Kidney epithelial cell (primary cell): ENCODE data around the gene TINAG. TPM values are rescaled to one million over a fixed set of nuclear protein-coding genes. Genes with fewer than 3 reads are reported as not detected.

Experiments used
- DNase-seq: peaks from one replicate; pipeline ENCODE4 v3.0.0-alpha.2; 2010; ENCODE audit warnings: low read depth
- H3K27me3 ChIP-seq: 2 replicates; pipeline ENCODE4 v1.6.0; 2011; ENCODE audit warnings: low read length; ENCODE audit not compliant: control insufficient read depth, insufficient read depth
- H3K36me3 ChIP-seq: 2 replicates; pipeline ENCODE4 v1.5.1; 2011; ENCODE audit warnings: low read length; ENCODE audit not compliant: control insufficient read depth, insufficient read depth
- H3K4me3 ChIP-seq: 2 replicates; pipeline ENCODE4 v1.5.1; 2011; ENCODE audit warnings: low read depth, mild to moderate bottlenecking, control low read depth, low read length
- CTCF ChIP-seq: IDR thresholded peaks from 2 replicates; pipeline ENCODE4 v1.5.1; 2011; ENCODE audit warnings: mild to moderate bottlenecking, moderate library complexity, low read length, control low read depth, inconsistent platforms; ENCODE audit not compliant: insufficient read depth, poor library complexity, severe bottlenecking
- total RNA-seq: library from RNA; depleted of rRNA; stranded (reverse); fragments of >200 nt; gene quantifications from 2 replicates; pipeline ENCODE4 v1.2.3, GENCODE V29; 2015

The TINAG gene
- total RNA-seq, 1 donor from 2014 or later: 1.3 TPM

- no peak for DNase-seq
- no peak for TF ChIP-seq CTCF
- Histone ChIP-seq H3K36me3 (no peaks in the 10 kb centered on the region), H3K27me3 (no peaks in the 10 kb centered on the region), H3K4me3 (no peak overlapping the region)
Observed at GRCh38 chr6:54353975-54354374, 45.7 kb downstream of the TINAG start.

- TF ChIP-seq CTCF: no peak
- no peak for DNase-seq
- Histone ChIP-seq H3K27me3 (no peaks in the 10 kb centered on the region), H3K36me3 (no peaks in the 10 kb centered on the region), H3K4me3 (no peak overlapping the region)
Observed at GRCh38 chr6:54354608-54355007, 46.4 kb downstream of the TINAG start.

- no peak overlapping the region for H3K4me3 ChIP-seq
- H3K27me3 ChIP-seq: no peaks in the 10 kb centered on the region
- no peak for TF ChIP-seq CTCF
- H3K36me3 ChIP-seq: no peaks in the 10 kb centered on the region
- DNase-seq: no peak
Observed at GRCh38 chr6:54357141-54357540, 48.9 kb downstream of the TINAG start.

- no peak for DNase-seq
- H3K36me3 ChIP-seq: no peaks in the 10 kb centered on the region
- no peak for TF ChIP-seq CTCF
- H3K4me3 ChIP-seq: no peak overlapping the region
- H3K27me3 ChIP-seq: no peaks in the 10 kb centered on the region
Observed at GRCh38 chr6:54361188-54361587, 52.9 kb downstream of the TINAG start.

- DNase-seq: no peak
- H3K4me3 ChIP-seq: no peak overlapping the region
- no peaks in the 10 kb centered on the region for H3K27me3 ChIP-seq
- no peak for TF ChIP-seq CTCF
- no peaks in the 10 kb centered on the region for H3K36me3 ChIP-seq
Observed at GRCh38 chr6:54361734-54362133, 53.5 kb downstream of the TINAG start.

GRCh38 chr6:54366667-54367327 lies 58.6 kb downstream of the TINAG start:
- Histone ChIP-seq H3K27me3 (no peaks in the 10 kb centered on the region), H3K36me3 (no peaks in the 10 kb centered on the region), H3K4me3 (no peak overlapping the region)
- TF ChIP-seq CTCF: no peak
- no peak for DNase-seq
